ENCODE data around the gene EPHB4. TPM values are rescaled to one million over a fixed set of nuclear protein-coding genes. Genes with fewer than 3 reads are reported as not detected.

EPHB4 gene
- total RNA-seq, result 44.1 and 82.0 TPM in 2 replicates

DNA sequence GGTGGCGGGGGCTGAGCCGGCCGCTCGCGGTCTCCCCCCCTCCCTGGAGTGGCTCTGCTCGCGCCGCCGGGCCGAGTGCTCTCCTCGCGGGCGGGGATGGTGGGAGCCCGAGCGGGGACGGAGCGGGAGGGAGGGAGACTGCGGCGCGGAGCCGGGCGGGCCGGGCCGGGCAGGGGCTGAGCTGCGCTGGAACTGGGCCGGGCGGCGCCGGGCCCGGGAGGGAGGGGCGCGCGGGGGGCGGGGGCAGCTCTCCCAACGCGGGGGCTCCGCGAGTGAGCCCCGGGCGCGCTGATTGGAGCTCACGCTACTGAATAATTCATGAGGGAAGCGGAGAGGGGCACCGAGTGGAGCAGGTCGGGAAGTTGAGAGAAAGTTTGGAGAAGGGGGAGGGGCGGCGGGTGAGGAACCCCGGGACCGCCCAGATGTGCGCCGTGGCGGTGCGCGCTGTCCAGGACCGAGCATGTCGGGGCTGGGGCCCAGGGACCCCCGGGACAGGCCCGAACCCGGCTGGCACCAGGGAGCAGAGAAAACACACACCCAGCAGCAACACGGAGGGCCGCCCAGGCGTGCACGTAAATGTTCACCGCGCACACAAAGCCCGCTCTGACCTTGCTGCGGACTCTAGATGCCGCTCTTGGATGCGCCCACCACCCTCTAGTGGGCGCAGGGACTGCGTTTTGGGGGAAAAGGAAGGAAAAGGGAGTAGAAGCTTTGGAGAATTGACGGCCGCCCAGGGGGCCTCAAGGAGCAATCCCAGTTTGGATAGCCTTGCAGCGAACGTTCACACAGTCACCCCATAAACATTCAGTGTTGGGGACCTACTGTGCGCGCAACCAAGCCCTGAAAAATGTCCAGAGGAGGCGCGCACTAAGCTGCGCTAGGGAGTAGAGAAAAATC, at the start of gene EPHB4:
Gene EPHB4, minus strand, starts transcription at position 194 of the 897 bp plus-strand sequence. CDS start 493 bp downstream, outside the sequence.
- TF ChIP-seq, protein P1, sequence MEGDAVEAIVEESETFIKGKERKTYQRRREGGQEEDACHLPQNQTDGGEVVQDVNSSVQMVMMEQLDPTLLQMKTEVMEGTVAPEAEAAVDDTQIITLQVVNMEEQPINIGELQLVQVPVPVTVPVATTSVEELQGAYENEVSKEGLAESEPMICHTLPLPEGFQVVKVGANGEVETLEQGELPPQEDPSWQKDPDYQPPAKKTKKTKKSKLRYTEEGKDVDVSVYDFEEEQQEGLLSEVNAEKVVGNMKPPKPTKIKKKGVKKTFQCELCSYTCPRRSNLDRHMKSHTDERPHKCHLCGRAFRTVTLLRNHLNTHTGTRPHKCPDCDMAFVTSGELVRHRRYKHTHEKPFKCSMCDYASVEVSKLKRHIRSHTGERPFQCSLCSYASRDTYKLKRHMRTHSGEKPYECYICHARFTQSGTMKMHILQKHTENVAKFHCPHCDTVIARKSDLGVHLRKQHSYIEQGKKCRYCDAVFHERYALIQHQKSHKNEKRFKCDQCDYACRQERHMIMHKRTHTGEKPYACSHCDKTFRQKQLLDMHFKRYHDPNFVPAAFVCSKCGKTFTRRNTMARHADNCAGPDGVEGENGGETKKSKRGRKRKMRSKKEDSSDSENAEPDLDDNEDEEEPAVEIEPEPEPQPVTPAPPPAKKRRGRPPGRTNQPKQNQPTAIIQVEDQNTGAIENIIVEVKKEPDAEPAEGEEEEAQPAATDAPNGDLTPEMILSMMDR (IDR thresholded peaks at IDR 0.05; ENCODE audit: insufficient read depth, low read depth, low read length), result peak; percentile 65
- peak within 1 kb of the TSS; percentile 82 for H3K4me3 ChIP-seq (ENCODE audit: low read depth, low read length)
- DNase-seq (ENCODE audit: low read depth), result peak; percentile 91

DNA sequence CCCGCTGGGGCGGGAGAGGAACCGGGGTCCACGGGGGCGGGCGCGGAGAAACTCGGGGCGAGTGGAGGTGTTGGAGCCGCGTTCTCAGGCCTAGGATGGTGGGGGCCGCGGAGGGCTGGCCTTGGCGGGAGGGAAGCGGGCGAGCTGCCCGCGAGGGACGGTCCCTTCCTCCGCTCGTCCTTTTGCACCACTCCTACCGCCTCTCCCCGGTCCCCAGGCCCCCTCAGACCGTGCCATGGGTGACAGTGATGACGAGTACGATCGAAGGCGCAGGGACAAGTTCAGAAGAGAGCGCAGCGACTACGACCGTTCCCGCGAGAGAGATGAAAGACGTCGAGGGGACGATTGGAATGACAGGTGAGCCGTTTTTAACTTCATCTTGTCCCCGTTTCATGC, 48.0 kb upstream of the EPHB4 start:
- H3K4me3 ChIP-seq (ENCODE audit: low read depth, low read length), result peak overlapping the region; percentile 94
- TF ChIP-seq, protein P1 (IDR thresholded peaks at IDR 0.05; ENCODE audit: insufficient read depth, low read depth, low read length), result no peak
- peak; percentile 17 for DNase-seq (ENCODE audit: low read depth)

DNA sequence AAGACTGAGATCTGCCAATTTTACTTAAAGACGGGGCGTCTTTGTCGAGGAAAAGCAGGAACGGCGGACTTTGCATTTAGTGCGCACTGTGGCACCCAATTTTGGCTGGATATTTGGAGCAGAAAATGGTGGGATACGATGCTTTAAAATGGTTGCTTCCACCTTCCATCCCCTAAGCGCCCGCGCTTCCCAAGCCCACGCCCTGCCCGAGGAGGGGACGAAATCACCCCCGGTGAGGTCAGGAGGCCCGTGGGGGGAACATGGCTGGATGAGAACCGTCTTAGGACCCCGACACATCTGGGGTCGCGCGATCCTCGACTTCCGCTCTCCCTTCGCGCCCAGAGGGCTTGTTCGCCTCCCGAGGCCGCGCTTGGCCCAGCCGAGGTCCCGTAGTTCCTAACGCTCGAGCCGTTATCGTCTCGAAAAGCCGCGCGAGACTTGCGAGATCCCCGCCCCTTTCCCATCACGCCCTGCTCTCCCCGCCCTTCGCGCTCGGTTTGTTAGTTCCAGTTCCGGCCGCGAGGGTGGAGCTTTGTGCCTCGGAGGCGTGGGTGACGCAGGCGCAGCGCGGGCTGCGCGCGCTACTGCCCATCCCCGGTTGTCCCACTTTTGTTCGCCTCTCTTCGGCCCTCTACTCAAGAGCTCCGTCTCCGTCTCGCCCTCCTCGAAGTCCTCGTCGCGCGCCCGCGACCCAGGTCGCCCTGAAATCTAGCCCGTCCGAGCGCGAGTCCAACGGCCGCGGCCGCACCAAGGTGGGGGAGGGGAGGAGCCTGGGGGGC, 47.4 kb upstream of the EPHB4 start, which contains the start of gene SRRT:
Gene SRRT, plus strand, starts transcription at position 527 of the 779 bp plus-strand sequence. CDS start 488 bp downstream, outside the sequence.
- TF ChIP-seq, protein P1 (IDR thresholded peaks at IDR 0.05; ENCODE audit: insufficient read depth, low read depth, low read length), result peak; percentile 46
- DNase-seq (ENCODE audit: low read depth), result peak; percentile 98
- H3K4me3 ChIP-seq (ENCODE audit: low read depth, low read length), result peak within 1 kb of the TSS; percentile 94

DNA sequence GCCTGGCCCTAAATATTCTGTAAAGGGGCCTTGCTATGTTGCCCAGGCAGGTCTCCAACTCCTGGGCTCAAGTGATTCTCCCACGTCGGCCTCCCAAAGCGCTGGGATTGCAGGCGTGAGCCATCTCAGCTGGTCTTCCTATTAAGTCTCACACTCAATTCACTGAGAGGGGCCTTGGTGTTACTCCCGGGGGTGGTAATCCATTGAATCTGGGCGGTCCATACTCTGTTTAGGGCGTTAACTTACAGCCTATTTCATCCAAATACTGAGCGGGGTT, 46.9 kb upstream of the EPHB4 start:
- TF ChIP-seq, protein P1 (IDR thresholded peaks at IDR 0.05; ENCODE audit: insufficient read depth, low read depth, low read length), result no peak
- H3K4me3 ChIP-seq (ENCODE audit: low read depth, low read length), result peak overlapping the region; percentile 94
- no peak for DNase-seq (ENCODE audit: low read depth)

DNA sequence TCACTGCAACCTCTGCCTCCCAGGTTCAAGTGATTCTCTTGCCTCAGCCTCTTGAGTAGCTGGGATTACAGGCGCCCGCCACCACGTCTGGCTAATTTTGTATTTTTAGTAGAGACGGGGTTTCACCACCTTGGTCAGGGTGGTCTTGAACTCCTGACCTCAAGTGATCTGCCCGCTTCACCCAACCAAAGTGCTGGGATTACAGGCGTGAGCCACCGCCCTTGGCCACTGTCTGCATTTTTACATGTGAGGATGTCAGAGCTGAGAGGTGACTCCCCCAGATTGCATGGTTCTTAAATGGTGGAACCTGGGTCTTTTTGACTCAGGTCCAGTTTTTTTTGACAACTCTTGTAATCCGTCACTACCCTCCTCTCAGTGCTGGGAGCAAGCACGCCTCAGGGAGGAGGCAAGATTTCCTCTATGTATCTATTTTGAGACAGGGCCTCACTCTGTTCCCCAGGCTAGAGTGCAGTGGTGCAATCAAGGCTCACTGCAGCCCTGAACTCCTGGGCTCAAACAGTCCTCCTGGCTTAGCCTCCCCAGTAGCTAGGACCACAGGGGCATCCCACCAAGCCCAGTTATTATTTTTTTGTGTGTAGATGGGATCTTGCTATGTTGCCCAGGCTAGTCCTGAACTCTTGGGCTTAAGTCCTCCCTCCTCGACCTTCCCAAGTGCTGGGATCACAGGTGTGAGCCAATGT, 46.4 kb upstream of the EPHB4 start:
- no peak for DNase-seq (ENCODE audit: low read depth)
- TF ChIP-seq, protein P1 (IDR thresholded peaks at IDR 0.05; ENCODE audit: insufficient read depth, low read depth, low read length), result no peak
- H3K4me3 ChIP-seq (ENCODE audit: low read depth, low read length), result no peak overlapping the region

DNA sequence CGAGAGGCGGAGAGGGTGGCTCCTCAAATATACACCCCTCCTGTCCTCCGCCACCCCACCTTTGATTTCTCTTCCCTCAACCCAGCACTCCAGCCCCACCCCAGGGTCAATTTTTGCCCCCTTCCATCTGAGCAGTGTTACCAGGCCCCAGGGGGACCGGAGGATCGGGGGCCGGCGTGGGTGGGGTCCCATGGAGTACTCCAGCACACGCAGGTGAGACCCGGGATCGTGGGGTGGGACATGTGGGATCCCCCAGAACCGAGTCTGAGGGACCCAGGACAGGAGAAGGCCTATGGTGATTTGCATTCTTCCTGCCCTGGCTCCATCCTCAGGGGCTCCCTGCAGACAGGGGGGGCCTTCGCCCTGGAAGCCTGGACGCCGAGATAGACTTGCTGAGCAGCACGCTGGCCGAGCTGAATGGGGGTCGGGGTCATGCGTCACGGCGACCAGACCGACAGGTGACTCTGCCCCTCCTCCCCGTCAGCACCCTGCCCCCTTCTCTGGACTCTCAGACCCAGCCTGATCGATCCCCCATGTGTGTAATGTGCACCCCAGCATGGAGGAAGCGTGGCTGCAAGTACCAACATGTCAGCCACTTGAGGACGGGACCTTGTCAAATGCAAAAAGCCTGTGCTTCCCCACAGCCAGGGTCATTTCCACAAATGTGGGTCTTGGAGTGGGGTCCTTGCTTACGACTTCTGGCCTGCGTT, 40.6 kb upstream of the EPHB4 start:
- DNase-seq (ENCODE audit: low read depth), result no peak

More for the DNA sequence above, 40.6 kb upstream of the EPHB4 start:
- TF ChIP-seq, protein P1 (IDR thresholded peaks at IDR 0.05; ENCODE audit: insufficient read depth, low read depth, low read length), result no peak
- peak overlapping the region; percentile 87 for H3K4me3 ChIP-seq (ENCODE audit: low read depth, low read length)
